Endothelial cell of umbilical vein (primary cell): ENCODE data around the gene PSG4.
"Not testable (repeated sequence)": the region's sequence is repeated elsewhere in the genome, so short reads cannot be mapped to it uniquely, and the experiment has no call there.

Experiments used
- CTCF ChIP-seq, 2 donors: IDR thresholded peaks; 1 replicate in 1 of 2; 2 replicates in 1 of 2; pipeline ENCODE4 v1.5.1; 2011; ENCODE audit warnings: low read length in 2 of 2, mild to moderate bottlenecking in 2 of 2, moderate library complexity in 2 of 2, control low read depth in 1 of 2, inconsistent platforms in 1 of 2, low read depth in 1 of 2; ENCODE audit not compliant: insufficient read depth in 1 of 2; ENCODE audit errors: extremely low read depth in 1 of 2
- EZH2 ChIP-seq: IDR thresholded peaks from 2 replicates; pipeline ENCODE4 v1.6.1; 2012; ENCODE audit warnings: borderline replicate concordance, low read depth, mild to moderate bottlenecking, moderate library complexity, low read length, inconsistent platforms; ENCODE audit not compliant: severe bottlenecking

- not testable (repeated sequence) for TF ChIP-seq CTCF (IDR thresholded peaks at IDR 0.05; ENCODE audit: extremely low read depth in 1 of 2, insufficient read depth in 1 of 2, low read depth in 1 of 2, low read length in 2 of 2); EZH2
Measured at GRCh38 chr19:43149788-43150187, 55.6 kb downstream of the PSG4 start.
